PC-3 (cell line): ENCODE data around the gene DSG1. TPM values are rescaled to one million over a fixed set of nuclear protein-coding genes. Genes with fewer than 3 reads are reported as not detected.

ENCODE experiments used
- ATAC-seq: fragments of 200-7000 bp; cut with Tn5 transposase; 2 replicates; pipeline ENCODE4 v1.9.1; 2020; ENCODE audit warnings: mild to moderate bottlenecking, moderate library complexity
- BruUV-seq: library from RNA; stranded (reverse); fragments of 400-500 nt; replicated peaks from 2 replicates; lab custom pipeline; 2021; lab: Mats Ljungman, UMichigan
- CTCF ChIA-PET: fragments of 300-600 bp; sonication (Branson Sonifier 250); formaldehyde crosslinking; loops from one replicate; lab custom pipeline; 2022; ENCODE audit warnings: antibody characterized with exemption; lab: Charles Lee
- POLR2A ChIA-PET: fragments of 300-600 bp; sonication (Branson Sonifier 250); formaldehyde crosslinking; loops from one replicate; lab custom pipeline; 2022; ENCODE audit warnings: antibody characterized with exemption; ENCODE audit not compliant: unreplicated experiment; lab: Charles Lee
- DNase-seq: peaks from one replicate; pipeline ENCODE4 v3.0.0-alpha.2; 2015
- H2AFZ ChIP-seq: fragments of 300-600 bp; sonication (generic); 2 replicates; pipeline ENCODE4 v1.6.0; 2016; ENCODE audit warnings: antibody characterized with exemption, low read length
- H3F3A ChIP-seq: fragments of 300-600 bp; sonication (generic); one replicate; pipeline ENCODE4 v1.6.0; 2017; ENCODE audit warnings: antibody characterized with exemption, low read length, control low read depth, mild to moderate bottlenecking; ENCODE audit not compliant: unreplicated experiment
- H3K27ac ChIP-seq: fragments of 300-600 bp; sonication (generic); 2 replicates; pipeline ENCODE4 v1.5.1; 2016; ENCODE audit warnings: mild to moderate bottlenecking, low read length
- H3K27me3 ChIP-seq: fragments of 300-600 bp; sonication (generic); 2 replicates; pipeline ENCODE4 v1.6.1; 2016; ENCODE audit warnings: low read length, mixed read lengths
- H3K36me3 ChIP-seq: fragments of 300-600 bp; sonication (generic); 2 replicates; pipeline ENCODE4 v1.6.1; 2016; ENCODE audit warnings: low read depth, mixed run types, low read length, mixed read lengths
- H3K4me1 ChIP-seq: fragments of 300-600 bp; sonication (generic); 2 replicates; pipeline ENCODE4 v1.5.1; 2016; ENCODE audit warnings: low read length; ENCODE audit not compliant: insufficient read depth
- H3K4me2 ChIP-seq: fragments of 300-600 bp; sonication (generic); 2 replicates; pipeline ENCODE4 v1.6.0; 2016; ENCODE audit warnings: low read length
- H3K4me3 ChIP-seq: fragments of 300-600 bp; sonication (generic); 2 replicates; pipeline ENCODE4 v1.5.1; 2016; ENCODE audit warnings: mild to moderate bottlenecking, low read length, mixed read lengths
- H3K79me2 ChIP-seq: fragments of 300-600 bp; sonication (generic); 2 replicates; pipeline ENCODE4 v1.6.1; 2017; ENCODE audit warnings: low read length, mixed read lengths
- H3K9ac ChIP-seq: fragments of 300-600 bp; sonication (generic); 2 replicates; pipeline ENCODE4 v1.6.0; 2016; ENCODE audit warnings: mild to moderate bottlenecking, low read length
- H3K9me2 ChIP-seq: fragments of 300-600 bp; sonication (generic); replicated peaks from 2 replicates; pipeline ENCODE4 v1.6.1; 2016; ENCODE audit warnings: mixed run types, low read length, mixed read lengths
- H3K9me3 ChIP-seq: fragments of 300-600 bp; sonication (generic); 2 replicates; pipeline ENCODE4 v1.6.1; 2016; ENCODE audit warnings: low read length, mixed read lengths
- H4K20me1 ChIP-seq: fragments of 300-600 bp; sonication (generic); 2 replicates; pipeline ENCODE4 v1.6.1; 2016; ENCODE audit warnings: low read length, mixed read lengths
- CTCF ChIP-seq: fragments of 300-600 bp; sonication (generic); conservative IDR thresholded peaks from 2 replicates; pipeline ENCODE4 v1.5.1; 2017; ENCODE audit warnings: antibody characterized with exemption, low read depth, mild to moderate bottlenecking, low read length
- EZH2 ChIP-seq: fragments of 300-600 bp; sonication (generic); IDR thresholded peaks from one replicate; pipeline ENCODE4 v1.6.1; 2017; ENCODE audit warnings: antibody characterized with exemption, mild to moderate bottlenecking, low read length; ENCODE audit not compliant: unreplicated experiment
- EZH2phosphoT487 ChIP-seq: fragments of 300-600 bp; sonication (generic); IDR thresholded peaks from 2 replicates; pipeline ENCODE4 v1.6.1; 2018; ENCODE audit warnings: mild to moderate bottlenecking, antibody characterized with exemption, low read length, borderline replicate concordance
- intact Hi-C: fragments of 100-400 bp; cut with micrococcal nuclease; formaldehyde crosslinking; loops from 2 replicates; pipeline ENCODE4 v1.9.0; 2023
- total RNA-seq: library from RNA; depleted of rRNA; stranded (reverse); fragments of >200 nt; gene quantifications from 2 replicates; pipeline ENCODE4 v1.2.3, GENCODE V29; 2014

The DSG1 gene
- total RNA-seq, 1 experiment from 2014 or later = not detected

GRCh38 chr18:31369478-31369877 lies 51.5 kb downstream of the DSG1 start:
- Histone ChIP-seq H3K79me2 (no peaks in the 10 kb centered on the region), H3K9me2 (no peaks in the 10 kb centered on the region), H3K27me3 (no peaks in the 10 kb centered on the region), H3F3A (no peaks in the 10 kb centered on the region), H2AFZ (no peak overlapping the region), H3K9ac (no peak overlapping the region), H4K20me1 (no peaks in the 10 kb centered on the region), H3K27ac (no peak overlapping the region), H3K9me3 (no peaks in the 10 kb centered on the region), H3K4me3 (no peak overlapping the region), H3K4me2 (no peak overlapping the region), H3K36me3 (no peaks in the 10 kb centered on the region), H3K4me1 (no peaks in the 10 kb centered on the region)
- CTCF ChIA-PET = no interaction called here
- DNase-seq = no peak
- POLR2A ChIA-PET = no interaction called here
- intact Hi-C loops = no loop called here
- peak; percentile 78 for ATAC-seq
- BruUV-seq = no TSS peak
- TF ChIP-seq CTCF = no peak
- TF ChIP-seq EZH2 = no peak
- TF ChIP-seq EZH2phosphoT487 = no peak

DNA sequence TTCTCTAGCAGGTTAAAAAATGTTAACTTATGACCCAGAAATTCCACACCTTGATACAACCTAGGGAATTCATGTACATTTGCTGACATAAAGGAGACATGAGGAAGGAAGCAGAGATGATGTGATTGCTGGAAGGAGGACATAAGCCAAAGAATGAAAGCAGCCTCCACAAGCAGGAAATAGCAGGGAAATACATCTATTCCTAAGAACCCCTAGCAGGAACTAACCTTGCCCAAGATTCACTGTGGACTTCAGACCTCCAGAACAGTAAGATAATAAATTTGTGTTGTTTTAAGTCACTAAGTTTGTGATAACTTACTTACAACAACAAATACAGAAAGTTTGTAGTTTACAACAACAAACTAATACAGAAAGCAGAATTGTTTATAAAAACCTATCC lies 54.0 kb downstream of the DSG1 start:
- Histone ChIP-seq H3K4me1 (no peaks in the 10 kb centered on the region), H3K27me3 (no peaks in the 10 kb centered on the region), H3K9me3 (no peaks in the 10 kb centered on the region), H3K36me3 (no peaks in the 10 kb centered on the region), H4K20me1 (no peaks in the 10 kb centered on the region), H3K4me3 (no peak overlapping the region), H3K79me2 (no peaks in the 10 kb centered on the region), H3F3A (no peaks in the 10 kb centered on the region), H2AFZ (no peak overlapping the region), H3K9ac (no peak overlapping the region), H3K9me2 (no peaks in the 10 kb centered on the region), H3K27ac (no peak overlapping the region), H3K4me2 (no peak overlapping the region)
- TF ChIP-seq CTCF (no peak), EZH2phosphoT487 (no peak), EZH2 (no peak)
- ATAC-seq (peak; percentile 20; the same call in 1 of the 2 replicates), DNase-seq (no peak)
- CTCF ChIA-PET = no interaction called here
- POLR2A ChIA-PET = no interaction called here
- no TSS peak for BruUV-seq
- intact Hi-C loops = no loop called here

DNA sequence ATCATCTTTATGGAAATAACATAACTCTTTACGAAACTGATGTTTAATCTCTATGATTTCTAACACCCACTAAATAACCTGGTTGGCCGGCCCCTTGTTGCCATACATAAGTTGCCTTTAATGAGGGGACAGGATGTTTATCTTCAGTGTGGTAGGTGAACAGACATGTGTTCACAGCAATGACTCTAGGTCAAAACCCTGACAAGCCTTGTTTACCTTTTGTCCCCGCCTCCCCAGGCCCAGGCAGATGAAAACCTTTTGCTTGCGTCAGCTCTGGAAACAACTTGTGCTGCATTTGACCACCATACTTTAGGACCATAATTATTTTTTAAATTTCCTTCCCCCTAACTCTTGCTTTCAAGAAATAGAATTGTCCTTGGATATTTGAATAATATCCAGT lies 55.7 kb downstream of the DSG1 start:
- ATAC-seq = no peak

More for the DNA sequence above, 55.7 kb downstream of the DSG1 start:
- no peaks in the 10 kb centered on the region for H3K4me1 ChIP-seq
- H2AFZ ChIP-seq = no peak overlapping the region
- TF ChIP-seq EZH2 = no peak
- no peak for TF ChIP-seq EZH2phosphoT487
- TF ChIP-seq CTCF = no peak
- ChIA-PET CTCF (no interaction called here), POLR2A (no interaction called here)
- H3K79me2 ChIP-seq = no peaks in the 10 kb centered on the region
- intact Hi-C loops = no loop called here
- no peaks in the 10 kb centered on the region for H4K20me1 ChIP-seq
- no peak overlapping the region for H3K4me2 ChIP-seq
- no peak overlapping the region for H3K4me3 ChIP-seq
- no TSS peak for BruUV-seq
- no peak overlapping the region for H3K9ac ChIP-seq
- no peaks in the 10 kb centered on the region for H3K9me2 ChIP-seq
- no peak overlapping the region for H3K27ac ChIP-seq
- H3K27me3 ChIP-seq = no peaks in the 10 kb centered on the region
- DNase-seq = no peak
- H3F3A ChIP-seq = no peaks in the 10 kb centered on the region
- no peaks in the 10 kb centered on the region for H3K36me3 ChIP-seq
- no peaks in the 10 kb centered on the region for H3K9me3 ChIP-seq
